ENCODE results near the gene COPS3.
"Not testable (repeated sequence)": the region's sequence is repeated elsewhere in the genome, so short reads cannot be mapped to it uniquely, and the experiment has no call there.

COPS3 gene

DNA sequence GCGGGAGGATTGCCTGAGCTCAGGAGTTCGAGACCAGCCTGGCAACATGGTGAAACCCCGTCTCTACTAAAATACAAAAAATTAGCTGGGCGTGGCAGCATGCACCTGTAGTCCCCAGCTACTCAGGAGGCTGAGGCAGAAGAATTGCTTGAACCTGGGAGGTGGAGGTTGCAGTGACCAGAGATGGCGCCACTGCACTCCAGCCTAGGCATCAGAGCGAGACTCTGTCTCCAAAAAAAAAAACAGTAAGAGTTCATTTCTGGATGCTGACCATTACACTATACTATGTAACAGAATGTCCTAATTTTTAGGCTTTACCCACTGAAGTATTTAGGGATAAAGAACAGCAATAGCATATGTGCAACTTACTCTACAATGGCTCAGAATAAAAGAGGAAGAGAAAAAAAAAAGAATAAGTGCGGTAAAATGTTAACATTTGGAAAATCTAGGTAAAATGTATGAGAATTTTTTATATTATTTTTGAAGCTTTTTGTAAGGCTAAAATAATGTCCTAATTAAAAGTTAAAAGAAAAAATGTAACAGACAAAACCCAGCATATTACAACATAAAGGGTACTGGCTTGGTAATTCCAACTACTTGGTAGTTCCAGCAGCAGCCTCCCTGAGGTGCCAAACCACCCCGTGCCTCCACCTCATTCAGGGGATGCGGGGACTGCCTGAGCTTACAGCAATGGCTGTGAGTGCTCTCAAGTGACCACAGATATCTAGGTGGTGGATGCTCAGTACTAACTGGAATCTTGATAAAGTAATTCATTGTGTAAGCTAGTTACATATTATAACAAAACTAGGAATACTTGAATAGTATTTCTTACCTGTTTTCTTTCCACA lies 10.9 kb downstream of the COPS3 start:
- no peak for DNase-seq (ENCODE audit: extremely low spot score)
- TF ChIP-seq, protein P1, sequence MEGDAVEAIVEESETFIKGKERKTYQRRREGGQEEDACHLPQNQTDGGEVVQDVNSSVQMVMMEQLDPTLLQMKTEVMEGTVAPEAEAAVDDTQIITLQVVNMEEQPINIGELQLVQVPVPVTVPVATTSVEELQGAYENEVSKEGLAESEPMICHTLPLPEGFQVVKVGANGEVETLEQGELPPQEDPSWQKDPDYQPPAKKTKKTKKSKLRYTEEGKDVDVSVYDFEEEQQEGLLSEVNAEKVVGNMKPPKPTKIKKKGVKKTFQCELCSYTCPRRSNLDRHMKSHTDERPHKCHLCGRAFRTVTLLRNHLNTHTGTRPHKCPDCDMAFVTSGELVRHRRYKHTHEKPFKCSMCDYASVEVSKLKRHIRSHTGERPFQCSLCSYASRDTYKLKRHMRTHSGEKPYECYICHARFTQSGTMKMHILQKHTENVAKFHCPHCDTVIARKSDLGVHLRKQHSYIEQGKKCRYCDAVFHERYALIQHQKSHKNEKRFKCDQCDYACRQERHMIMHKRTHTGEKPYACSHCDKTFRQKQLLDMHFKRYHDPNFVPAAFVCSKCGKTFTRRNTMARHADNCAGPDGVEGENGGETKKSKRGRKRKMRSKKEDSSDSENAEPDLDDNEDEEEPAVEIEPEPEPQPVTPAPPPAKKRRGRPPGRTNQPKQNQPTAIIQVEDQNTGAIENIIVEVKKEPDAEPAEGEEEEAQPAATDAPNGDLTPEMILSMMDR (IDR thresholded peaks at IDR 0.05; ENCODE audit: control extremely low read depth, extremely low read depth, low read depth, missing control alignments) = peak; percentile 26
- ChIA-PET POLR2A (no interaction called here), CTCF (interaction anchor here (0.9 to 1.8 kb wide), 7 partner anchors 8 to 128 kb away, joined by 3 to 6 read pairs (median 4); partner anchors contain the start of gene COPS3)

DNA sequence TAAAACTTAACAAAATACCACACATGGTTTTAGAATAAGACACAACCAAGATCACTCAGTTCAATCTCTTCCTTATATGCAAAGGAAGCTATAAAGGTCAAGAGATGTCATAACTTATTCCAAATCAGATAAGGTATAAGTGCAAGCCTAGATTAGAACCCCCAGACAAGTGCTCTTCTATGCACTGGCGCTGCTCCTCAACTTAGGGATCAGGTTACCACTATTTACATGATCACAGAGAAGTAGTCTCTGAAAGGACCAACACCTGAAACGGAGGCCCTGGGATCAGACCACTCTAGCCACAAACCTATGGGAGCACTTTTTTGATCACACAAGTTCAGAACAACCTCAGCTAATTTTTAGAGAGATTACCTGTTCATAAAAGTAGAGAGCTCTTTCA lies 16.6 kb downstream of the COPS3 start:
- POLR2A ChIA-PET = no interaction called here
- TF ChIP-seq, protein P1 (IDR thresholded peaks at IDR 0.05; ENCODE audit: control extremely low read depth, extremely low read depth, low read depth, missing control alignments) = no peak

DNA sequence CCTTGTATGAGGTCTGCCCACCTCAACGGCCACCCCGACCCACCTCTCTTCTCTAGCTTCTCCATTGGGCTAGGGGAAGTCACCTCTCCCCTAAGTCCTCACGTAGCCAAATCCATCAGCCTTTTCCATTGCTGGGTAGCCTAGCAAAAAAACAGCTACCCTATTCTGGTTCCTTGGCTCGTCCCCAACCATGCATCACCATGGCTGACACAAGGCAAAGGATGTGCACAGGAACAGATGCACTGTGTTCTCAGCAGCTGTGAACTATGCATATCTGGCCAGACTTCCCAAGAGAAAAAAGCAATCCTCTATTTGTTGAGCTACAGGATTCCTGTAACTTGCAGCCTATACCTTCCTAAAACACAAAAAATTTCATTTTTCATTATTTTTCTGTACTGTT lies 22.0 kb downstream of the COPS3 start:
- ChIA-PET POLR2A (no interaction called here), CTCF (interaction anchor here (0.7 to 1.9 kb wide), 3 partner anchors 10 to 14 kb away, joined by 3 to 7 read pairs (median 3); no protein-coding TSS in a partner anchor)
- DNase-seq (ENCODE audit: extremely low spot score) = no peak
- TF ChIP-seq, protein P1 (IDR thresholded peaks at IDR 0.05; ENCODE audit: control extremely low read depth, extremely low read depth, low read depth, missing control alignments) = no peak

More for the DNA sequence above, 16.6 kb downstream of the COPS3 start:
- CTCF ChIA-PET = interaction anchor here (2.2 kb wide), 1 partner anchor 12 kb away, joined by 7 read pairs; no protein-coding TSS in a partner anchor
- DNase-seq (ENCODE audit: extremely low spot score) = no peak

DNA sequence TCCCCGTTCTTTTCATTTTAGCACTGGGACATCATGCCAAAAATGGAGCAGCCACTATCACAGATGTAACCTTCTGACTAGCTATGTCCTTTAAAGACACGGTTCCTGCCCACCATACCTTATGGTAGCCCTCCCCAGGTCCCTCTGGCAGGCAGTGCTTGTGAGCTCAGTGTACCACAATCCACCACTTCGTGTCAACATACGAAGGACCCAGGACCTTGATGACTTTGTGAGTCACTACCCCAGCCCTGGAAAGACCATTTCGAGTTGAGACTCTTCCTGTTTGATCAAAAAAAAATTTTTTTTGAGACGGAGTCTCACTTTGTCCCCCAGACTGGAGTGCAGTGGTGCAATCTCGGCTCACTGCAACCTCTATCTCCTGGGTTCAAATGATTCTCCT lies 23.0 kb downstream of the COPS3 start:
- ChIA-PET CTCF (interaction anchor here (1.0 to 1.9 kb wide), 2 partner anchors 11 to 15 kb away, joined by 3 to 7 read pairs; no protein-coding TSS in a partner anchor), POLR2A (no interaction called here)
- DNase-seq (ENCODE audit: extremely low spot score) = no peak
- TF ChIP-seq, protein P1 (IDR thresholded peaks at IDR 0.05; ENCODE audit: control extremely low read depth, extremely low read depth, low read depth, missing control alignments) = no peak

DNA sequence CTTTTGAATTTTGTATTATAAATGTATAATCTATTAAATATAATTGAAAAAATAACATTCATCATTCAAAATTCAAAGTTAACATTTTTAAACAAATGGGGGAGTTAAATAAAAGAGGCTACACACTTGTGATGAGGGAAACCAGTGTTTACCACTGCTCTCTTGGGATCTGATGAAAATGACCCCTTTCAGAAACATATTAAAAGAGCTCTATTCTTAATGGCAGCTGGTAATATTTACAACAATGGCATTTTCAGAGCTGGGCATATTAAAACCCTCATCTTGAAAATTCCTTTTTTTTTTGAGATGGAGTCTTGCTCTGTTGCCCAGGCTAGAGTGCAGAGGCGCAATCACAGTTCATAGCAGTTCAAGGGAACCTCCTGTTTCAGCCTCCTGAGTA lies 24.7 kb downstream of the COPS3 start:
- POLR2A ChIA-PET = interaction anchor here (0.6 to 0.8 kb wide), 2 partner anchors 22 to 24 kb away, joined by 3 to 5 read pairs; no protein-coding TSS in a partner anchor
- TF ChIP-seq, protein P1 (IDR thresholded peaks at IDR 0.05; ENCODE audit: control extremely low read depth, extremely low read depth, low read depth, missing control alignments) = no peak
- DNase-seq (ENCODE audit: extremely low spot score) = no peak
- CTCF ChIA-PET = no interaction called here

DNA sequence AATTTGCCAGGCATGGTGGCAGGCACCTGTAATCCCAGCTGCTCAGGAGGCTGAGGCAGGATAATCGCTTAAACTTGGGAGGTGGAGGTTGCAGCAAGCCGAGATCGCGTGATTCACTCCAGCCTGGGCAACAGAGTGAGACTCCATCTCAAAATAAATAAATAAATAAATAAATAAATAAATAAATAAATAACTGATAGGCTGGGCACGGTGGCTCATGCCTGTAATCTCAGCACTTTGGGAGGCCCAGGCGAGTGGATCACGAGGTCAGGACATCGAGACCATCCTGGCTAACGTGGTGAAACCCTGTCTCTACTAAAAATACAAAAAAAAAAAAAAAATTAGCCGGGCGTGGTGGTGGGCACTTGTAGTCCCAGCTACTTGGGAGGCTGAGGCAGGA lies 25.4 kb downstream of the COPS3 start:
- not testable (repeated sequence) for DNase-seq (ENCODE audit: extremely low spot score)
- ChIA-PET CTCF (interaction anchor here (0.6 kb wide), 1 partner anchor 79 kb away, joined by 3 read pairs; no protein-coding TSS in a partner anchor), POLR2A (interaction anchor here (0.6 to 1.0 kb wide), 2 partner anchors 21 to 31 kb away, joined by 3 read pairs; no protein-coding TSS in a partner anchor)

DNA sequence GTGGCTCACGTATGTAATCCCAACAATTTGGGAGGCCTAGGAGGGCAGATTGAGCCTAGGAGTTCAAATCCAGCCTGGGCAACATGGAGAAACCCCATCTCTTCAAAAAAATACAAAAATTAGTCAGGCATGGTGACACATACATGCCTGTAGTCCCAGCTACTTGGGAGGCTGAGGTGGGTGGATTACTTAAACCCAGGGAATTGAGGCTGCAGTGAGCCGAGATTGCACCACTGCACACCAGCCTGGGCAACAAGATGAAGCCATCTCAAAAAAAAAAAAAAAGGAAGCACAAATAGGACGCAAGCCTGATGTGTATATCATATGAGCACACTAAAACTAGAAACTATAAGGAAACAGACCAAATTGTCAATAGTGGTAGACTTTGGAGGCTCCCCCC lies 27.0 kb downstream of the COPS3 start:
- TF ChIP-seq, protein P1 (IDR thresholded peaks at IDR 0.05; ENCODE audit: control extremely low read depth, extremely low read depth, low read depth, missing control alignments) = no peak
- POLR2A ChIA-PET = no interaction called here
- CTCF ChIA-PET = interaction anchor here (0.8 kb wide), 1 partner anchor 12 kb away, joined by 4 read pairs; no protein-coding TSS in a partner anchor
- DNase-seq (ENCODE audit: extremely low spot score) = no peak

Measured in GM10248 (cell line).